IMR-90 (cell line): ENCODE data around the gene STYXL1. TPM values are rescaled to one million over a fixed set of nuclear protein-coding genes. Genes with fewer than 3 reads are reported as not detected.

Experiments
- ATAC-seq: fragments of 200-7000 bp; cut with Tn5 transposase; 2 replicates; pipeline ENCODE4 v1.9.1; 2020; ENCODE audit warnings: low read depth, mild to moderate bottlenecking, moderate library complexity
- BruUV-seq: library from RNA; stranded (reverse); fragments of 400-500 nt; replicated peaks from 2 replicates; lab custom pipeline; 2021; lab: Mats Ljungman, UMichigan
- CTCF ChIA-PET: fragments of 300-600 bp; formaldehyde crosslinking; extraction: SDS; loops from one replicate; lab custom pipeline; 2021; ENCODE audit warnings: antibody characterized with exemption; lab: Yijun Ruan, JAX
- POLR2A ChIA-PET: fragments of 300-600 bp; sonication (Branson Sonifier 250); formaldehyde crosslinking; loops from one replicate; lab custom pipeline; 2022; ENCODE audit warnings: antibody characterized with exemption; ENCODE audit not compliant: unreplicated experiment; lab: Charles Lee
- DNase-seq: peaks from one replicate; pipeline ENCODE4 v3.0.0; 2013
- H2AFZ ChIP-seq: replicated peaks from 2 replicates; pipeline ENCODE3; 2013; ENCODE audit warnings: low read length, mild to moderate bottlenecking; ENCODE audit not compliant: poor library complexity
- H2AK5ac ChIP-seq: 2 replicates; pipeline ENCODE4 v1.6.1; 2013; ENCODE audit warnings: low read depth, low read length, inconsistent platforms
- H2AK9ac ChIP-seq: replicated peaks from 2 replicates; pipeline ENCODE3; 2013; ENCODE audit warnings: mild to moderate bottlenecking, low read depth, low read length, moderate library complexity; ENCODE audit not compliant: poor library complexity
- H2BK120ac ChIP-seq: 2 replicates; pipeline ENCODE4 v1.6.1; 2013; ENCODE audit warnings: low read depth, low read length, inconsistent platforms
- H2BK15ac ChIP-seq: 3 replicates; pipeline ENCODE4 v1.6.1; 2013; ENCODE audit warnings: low read depth, low read length, inconsistent platforms
- H2BK20ac ChIP-seq: 2 replicates; pipeline ENCODE4 v1.6.1; 2013; ENCODE audit warnings: low read depth, mild to moderate bottlenecking, inconsistent platforms, low read length, moderate library complexity
- H2BK5ac ChIP-seq: 2 replicates; pipeline ENCODE4 v1.6.1; 2013; ENCODE audit warnings: mild to moderate bottlenecking, low read depth, low read length, inconsistent platforms; ENCODE audit not compliant: poor library complexity, severe bottlenecking
- H3K14ac ChIP-seq: replicated peaks from 2 replicates; pipeline ENCODE4 v1.6.1; 2013; ENCODE audit warnings: low read depth, low read length, inconsistent platforms
- H3K18ac ChIP-seq: 2 replicates; pipeline ENCODE4 v1.6.1; 2013; ENCODE audit warnings: low read depth, low read length, control low read depth
- H3K23ac ChIP-seq: 2 replicates; pipeline ENCODE4 v1.6.1; 2013; ENCODE audit warnings: low read depth, low read length, inconsistent platforms
- H3K27ac ChIP-seq: 2 replicates; pipeline ENCODE4 v1.5.1; 2013; ENCODE audit warnings: mild to moderate bottlenecking, control low read depth, low read length; ENCODE audit not compliant: insufficient read depth
- H3K27me3 ChIP-seq: 2 replicates; pipeline ENCODE4 v1.6.1; 2013; ENCODE audit warnings: low read length; ENCODE audit not compliant: control insufficient read depth, insufficient read depth
- H3K36me3 ChIP-seq: 2 replicates; pipeline ENCODE4 v1.6.1; 2013; ENCODE audit warnings: low read length, mixed read lengths; ENCODE audit not compliant: control insufficient read depth, insufficient read depth
- H3K4ac ChIP-seq: 2 replicates; pipeline ENCODE4 v1.6.1; 2013; ENCODE audit warnings: low read depth, low read length, inconsistent platforms
- H3K4me1 ChIP-seq: 2 replicates; pipeline ENCODE4 v1.6.1; 2013; ENCODE audit warnings: low read length, mixed read lengths; ENCODE audit not compliant: control insufficient read depth, insufficient read depth
- H3K4me2 ChIP-seq: 2 replicates; pipeline ENCODE4 v1.6.1; 2013; ENCODE audit warnings: low read depth, mild to moderate bottlenecking, control low read depth, low read length, moderate library complexity
- H3K4me3 ChIP-seq: 2 replicates; pipeline ENCODE4 v1.5.1; 2013; ENCODE audit warnings: low read depth, mild to moderate bottlenecking, control low read depth, low read length, moderate library complexity; ENCODE audit not compliant: insufficient read depth
- H3K56ac ChIP-seq: 2 replicates; pipeline ENCODE4 v1.6.1; 2013; ENCODE audit warnings: low read length, inconsistent platforms; ENCODE audit not compliant: insufficient read depth; ENCODE audit errors: extremely low read depth
- H3K79me1 ChIP-seq, 2 experiments: 2 replicates each; pipeline ENCODE4 v1.6.1; 2013; ENCODE audit warnings: low read length in 2 of 2, inconsistent platforms in 1 of 2, low read depth in 1 of 2
- H3K9ac ChIP-seq: 2 replicates; pipeline ENCODE4 v1.6.1; 2013; ENCODE audit warnings: low read depth, low read length, control low read depth
- H3K9me1 ChIP-seq: 2 replicates; pipeline ENCODE4 v1.6.1; 2013; ENCODE audit warnings: low read length, inconsistent platforms; ENCODE audit not compliant: insufficient read depth
- H3K9me3 ChIP-seq: 2 replicates; pipeline ENCODE4 v1.6.1; 2013; ENCODE audit warnings: low read length; ENCODE audit not compliant: control insufficient read depth, insufficient read depth
- H4K20me1 ChIP-seq: 2 replicates; pipeline ENCODE4 v1.6.1; 2013; ENCODE audit warnings: low read length, inconsistent platforms; ENCODE audit not compliant: insufficient read depth
- H4K5ac ChIP-seq: 2 replicates; pipeline ENCODE4 v1.6.1; 2013; ENCODE audit warnings: mild to moderate bottlenecking, low read depth, low read length, control low read depth
- H4K8ac ChIP-seq, 2 experiments: 2 replicates each; pipeline ENCODE4 v1.6.1; 2013; ENCODE audit warnings: low read depth in 2 of 2, low read length in 2 of 2, control low read depth in 1 of 2, inconsistent platforms in 1 of 2
- H4K91ac ChIP-seq: 2 replicates; pipeline ENCODE4 v1.6.1; 2013; ENCODE audit warnings: low read depth, low read length, inconsistent platforms; ENCODE audit not compliant: insufficient read depth
- POLR2A ChIP-seq: IDR thresholded peaks from 2 replicates; pipeline ENCODE4 v1.6.1; 2012; ENCODE audit warnings: mild to moderate bottlenecking, low read depth, low read length
- WGBS, 2 experiments: methylation state at CpG; one replicate each; pipeline versions ENCODE4 v1.1.5 to v1.1.7; 2013; ENCODE audit warnings: missing lambda C conversion rate in 2 of 2; ENCODE audit not compliant: insufficient read length in 1 of 2; ENCODE audit errors: extremely low coverage in 2 of 2; 5-methylcytosine and 5-hydroxymethylcytosine counted together
- dilution Hi-C: fragments of 300-500 bp; cut with HindIII; formaldehyde crosslinking; loops from one replicate; pipeline ENCODE4 v1.14.3; 2018; ENCODE audit warnings: low sequenced_read_pairs; ENCODE audit not compliant: unreplicated experiment
- in situ Hi-C: fragments of 300-500 bp; cut with MboI; formaldehyde crosslinking; loops from 3 replicates; pipeline ENCODE4 v1.14.3; 2019; ENCODE audit warnings: low sequenced_read_pairs, inconsistent platforms, mixed read lengths
- intact Hi-C: fragments of 100-400 bp; cut with micrococcal nuclease; formaldehyde crosslinking; loops from 2 replicates; pipeline ENCODE4 v1.10.0; 2022
- polyA plus RNA-seq, 3 experiments: library from polyadenylated mRNA; depleted of rRNA; stranded (reverse); fragments of >200 nt; gene quantifications; 2 replicates each; pipeline ENCODE4 v1.2.3, GENCODE V29; 2012; ENCODE audit warnings: low replicate concordance in 1 of 3
- total RNA-seq: library from RNA; depleted of rRNA; stranded (reverse); fragments of >200 nt; gene quantifications from 2 replicates; pipeline ENCODE4 v1.2.3, GENCODE V29; 2012

The STYXL1 gene
- total and polyA plus RNA-seq, 2 of the 4 experiments (the other 2 are of a cell fraction) = 66.1 to 73.8 TPM

DNA sequence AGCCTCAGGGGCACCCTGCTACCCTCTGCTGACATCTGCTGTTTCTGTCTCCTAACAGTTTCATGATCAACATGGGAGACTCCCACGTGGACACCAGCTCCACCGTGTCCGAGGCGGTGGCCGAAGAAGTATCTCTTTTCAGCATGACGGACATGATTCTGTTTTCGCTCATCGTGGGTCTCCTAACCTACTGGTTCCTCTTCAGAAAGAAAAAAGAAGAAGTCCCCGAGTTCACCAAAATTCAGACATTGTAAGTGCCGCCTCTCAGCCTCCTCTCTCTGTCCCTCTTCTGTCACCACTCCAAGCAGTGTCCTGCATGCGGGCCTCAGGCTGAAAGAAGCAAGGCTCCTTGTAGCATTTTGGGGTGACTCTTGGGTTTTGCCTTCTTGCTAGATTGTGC, 93.9 kb downstream of the STYXL1 start:
- Histone ChIP-seq H3K23ac (no peak overlapping the region), H4K20me1 (no peaks in the 10 kb centered on the region), H2BK5ac (no peak overlapping the region), H2BK15ac (no peak overlapping the region), H4K5ac (no peak overlapping the region), H3K9me3 (no peaks in the 10 kb centered on the region), H4K91ac (no peak overlapping the region), H3K14ac (no peak overlapping the region), H3K27ac (no peak overlapping the region), H3K18ac (no peak overlapping the region), H3K27me3 (no peaks in the 10 kb centered on the region), H3K4ac (no peak overlapping the region), H4K8ac (no peak overlapping the region), H3K79me1 (peaks cover 0 to 45% of the 10 kb centered on the region in 2 experiments; a peak in 2 of 4 replicates), H3K4me3 (no peak overlapping the region), H3K9ac (no peak overlapping the region), H2AK9ac (no peak overlapping the region), H3K4me1 (peaks cover 15% of the 10 kb centered on the region), H2BK20ac (no peak overlapping the region), H2BK120ac (no peak overlapping the region), H3K36me3 (peaks cover 30% of the 10 kb centered on the region), H2AFZ (no peak overlapping the region), H3K4me2 (no peak overlapping the region), H3K56ac (no peak overlapping the region), H2AK5ac (peak overlapping the region; percentile 57; the same call in 1 of the 2 replicates), H3K9me1 (peaks cover 16% of the 10 kb centered on the region)
- intact Hi-C loops = no loop called here
- in situ Hi-C loops = no loop called here
- POLR2A ChIA-PET = no interaction called here
- ATAC-seq (no peak), DNase-seq (no peak)
- dilution Hi-C loops = no loop called here
- BruUV-seq = no TSS peak
- CTCF ChIA-PET = no interaction called here
- no peak for TF ChIP-seq POLR2A
- WGBS, 2 experiments = 96% methylated on average over 8 of the region's 11 CpGs; no CpG with 5 or more reads in 1 of the 2 experiments
